Keratinocyte (primary cell): ENCODE data around the gene ZNF446.

Experiments used
- EZH2 ChIP-seq: IDR thresholded peaks from one replicate; pipeline ENCODE4 v1.6.1; 2012; ENCODE audit warnings: inconsistent platforms, mild to moderate bottlenecking, low read length, moderate library complexity
- TF ChIP-seq, protein P1 (sequence below), 3 experiments: IDR thresholded peaks in 1 of 3; conservative IDR thresholded peaks in 1 of 3; optimal IDR thresholded peaks in 1 of 3; 2 replicates in 2 of 3; 3 replicates in 1 of 3; pipeline versions ENCODE3 to v1.5.1; 2011; ENCODE audit warnings: low read length in 3 of 3, mild to moderate bottlenecking in 3 of 3, moderate library complexity in 2 of 3, control low read depth in 1 of 3, inconsistent platforms in 1 of 3; ENCODE audit not compliant: insufficient read depth in 2 of 3; ENCODE audit errors: extremely low read depth in 1 of 3

DNA sequence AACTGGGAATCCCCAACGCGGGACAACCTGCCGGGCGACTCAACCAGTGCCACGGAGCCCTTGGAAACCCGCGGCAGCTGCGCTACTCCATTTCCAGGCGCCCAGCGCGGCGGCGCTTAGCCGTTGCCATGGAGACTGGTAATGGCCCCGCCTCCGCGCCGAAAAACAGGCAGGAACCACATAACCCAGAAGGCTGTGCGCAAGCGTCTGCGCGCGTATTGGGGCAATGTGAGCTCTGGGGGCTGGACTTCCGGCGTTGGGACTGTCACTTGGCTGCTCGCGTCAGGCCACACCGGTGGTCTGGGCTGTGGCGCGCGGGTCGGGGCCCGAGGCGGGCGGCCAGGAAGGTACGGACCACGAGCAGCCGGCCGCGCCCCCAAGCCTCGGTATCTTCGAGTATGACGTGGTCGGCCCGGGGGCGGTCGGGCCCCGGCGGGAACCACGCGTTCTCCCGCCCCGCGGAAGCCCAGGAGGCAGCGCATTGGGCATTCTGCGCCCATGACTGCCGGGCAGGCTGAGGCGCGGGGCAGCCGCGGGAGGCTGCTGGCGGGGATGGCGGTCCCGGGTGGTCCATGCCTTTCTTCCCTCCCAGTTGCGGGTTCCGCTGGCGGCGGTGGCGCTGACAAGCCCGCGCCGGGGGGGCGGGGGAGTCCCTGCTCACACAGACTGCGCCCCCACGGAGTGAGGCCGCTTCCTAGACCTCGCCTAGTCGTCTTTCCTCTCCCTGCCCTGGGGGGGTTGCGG is 24.6 kb upstream of the ZNF446 start, which contains the start of gene ZNF324B:
- TF ChIP-seq, protein P1, sequence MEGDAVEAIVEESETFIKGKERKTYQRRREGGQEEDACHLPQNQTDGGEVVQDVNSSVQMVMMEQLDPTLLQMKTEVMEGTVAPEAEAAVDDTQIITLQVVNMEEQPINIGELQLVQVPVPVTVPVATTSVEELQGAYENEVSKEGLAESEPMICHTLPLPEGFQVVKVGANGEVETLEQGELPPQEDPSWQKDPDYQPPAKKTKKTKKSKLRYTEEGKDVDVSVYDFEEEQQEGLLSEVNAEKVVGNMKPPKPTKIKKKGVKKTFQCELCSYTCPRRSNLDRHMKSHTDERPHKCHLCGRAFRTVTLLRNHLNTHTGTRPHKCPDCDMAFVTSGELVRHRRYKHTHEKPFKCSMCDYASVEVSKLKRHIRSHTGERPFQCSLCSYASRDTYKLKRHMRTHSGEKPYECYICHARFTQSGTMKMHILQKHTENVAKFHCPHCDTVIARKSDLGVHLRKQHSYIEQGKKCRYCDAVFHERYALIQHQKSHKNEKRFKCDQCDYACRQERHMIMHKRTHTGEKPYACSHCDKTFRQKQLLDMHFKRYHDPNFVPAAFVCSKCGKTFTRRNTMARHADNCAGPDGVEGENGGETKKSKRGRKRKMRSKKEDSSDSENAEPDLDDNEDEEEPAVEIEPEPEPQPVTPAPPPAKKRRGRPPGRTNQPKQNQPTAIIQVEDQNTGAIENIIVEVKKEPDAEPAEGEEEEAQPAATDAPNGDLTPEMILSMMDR (optimal IDR thresholded peaks at IDR 0.05 in 1 of 3, IDR thresholded peaks at IDR 0.05 in 1 of 3, conservative IDR thresholded peaks at IDR 0.05 in 1 of 3; ENCODE audit: extremely low read depth in 1 of 3, insufficient read depth in 2 of 3, low read length in 3 of 3), result no peak
- no peak for TF ChIP-seq EZH2
